Ovary (tissue), 3 donors: Measurements from ENCODE around the gene PTPRN2.

Source experiments
- CTCF ChIP-seq, 3 donors: fragments of 450-650 bp in 2 of 3; fragments of 200-600 bp in 1 of 3; IDR thresholded peaks; one replicate each; pipeline versions ENCODE4 v1.5.1 to v1.8.0; 2016 to 2022; ENCODE audit warnings: antibody characterized with exemption in 3 of 3, mild to moderate bottlenecking in 1 of 3
- POLR2A ChIP-seq: fragments of 450-650 bp; IDR thresholded peaks from one replicate; pipeline ENCODE4 v1.6.1; 2017; ENCODE audit warnings: antibody characterized with exemption, mild to moderate bottlenecking, moderate library complexity
- donor health status: DM: no; HTN: no; CAD: no.

- TF ChIP-seq POLR2A (no peak), CTCF (IDR thresholded peaks at IDR 0.05) (no peak)
Measured at GRCh38 chr7:158130023-158130409, 457.6 kb downstream of the PTPRN2 start.
